H7 (cell line): Measurements from ENCODE around the gene GSTO2. TPM values are rescaled to one million over a fixed set of nuclear protein-coding genes. Genes with fewer than 3 reads are reported as not detected.

Experiments
- DNase-seq: peaks from one replicate; pipeline ENCODE4 v3.0.0; 2012
- H3K27me3 ChIP-seq: 2 replicates; pipeline ENCODE4 v1.6.0; 2011; ENCODE audit warnings: mild to moderate bottlenecking, low read length; ENCODE audit not compliant: control insufficient read depth, insufficient read depth
- H3K36me3 ChIP-seq: replicated peaks from 2 replicates; pipeline ENCODE4 v1.5.1; 2011; ENCODE audit warnings: low read length; ENCODE audit not compliant: control insufficient read depth, insufficient read depth
- H3K4me3 ChIP-seq: 2 replicates; pipeline ENCODE4 v1.5.1; 2011; ENCODE audit warnings: low read depth, mild to moderate bottlenecking, control low read depth, low read length, moderate library complexity; ENCODE audit not compliant: insufficient read depth
- total RNA-seq: library from RNA; depleted of rRNA; stranded (reverse); fragments of >200 nt; shearing (Covaris generic); gene quantifications from 2 replicates; pipeline ENCODE4 v1.2.3, GENCODE V29; 2014

The GSTO2 gene
- total RNA-seq, 1 experiment from 2014 or later: 15.2 TPM

DNA sequence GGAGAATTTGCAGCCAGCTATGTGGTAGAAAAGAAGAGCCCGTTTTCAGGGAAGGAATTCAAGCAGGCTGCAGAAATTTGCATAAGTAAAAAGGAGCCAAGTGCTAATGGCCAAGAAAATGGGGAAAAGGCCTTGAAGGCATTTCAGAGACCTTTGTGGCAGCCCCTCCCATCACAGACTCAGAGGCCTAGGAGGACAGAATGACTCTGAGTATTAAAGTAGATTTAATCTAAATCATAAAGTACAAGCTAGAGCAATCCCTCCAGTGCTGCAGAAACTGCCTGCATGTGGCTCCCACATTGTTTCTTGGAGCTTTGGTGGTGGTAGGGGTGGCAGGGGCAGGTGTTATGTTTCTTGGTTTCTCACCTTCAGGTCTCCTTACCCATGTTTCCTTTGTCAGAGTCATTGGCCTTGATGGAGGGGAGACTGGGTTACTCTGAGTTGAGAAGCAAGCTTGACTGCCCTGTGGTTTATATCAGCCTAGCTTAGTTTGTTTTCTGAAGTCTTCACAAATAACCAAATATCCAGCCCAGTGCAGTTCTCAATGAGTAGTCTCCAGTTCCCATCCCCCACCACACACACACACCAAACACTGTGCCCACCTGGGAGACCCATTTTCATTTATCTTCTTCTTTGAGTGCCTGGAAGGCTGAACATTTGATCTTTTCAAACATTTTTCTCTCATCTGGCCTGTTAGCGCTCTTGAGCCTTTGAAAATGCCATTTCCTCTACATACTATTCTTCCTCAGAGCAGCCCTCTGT, 34.8 kb downstream of the GSTO2 start:
- H3K36me3 ChIP-seq: peaks cover 3% of the 10 kb centered on the region
- no peak for DNase-seq
- H3K27me3 ChIP-seq: no peaks in the 10 kb centered on the region
- no peak overlapping the region for H3K4me3 ChIP-seq

DNA sequence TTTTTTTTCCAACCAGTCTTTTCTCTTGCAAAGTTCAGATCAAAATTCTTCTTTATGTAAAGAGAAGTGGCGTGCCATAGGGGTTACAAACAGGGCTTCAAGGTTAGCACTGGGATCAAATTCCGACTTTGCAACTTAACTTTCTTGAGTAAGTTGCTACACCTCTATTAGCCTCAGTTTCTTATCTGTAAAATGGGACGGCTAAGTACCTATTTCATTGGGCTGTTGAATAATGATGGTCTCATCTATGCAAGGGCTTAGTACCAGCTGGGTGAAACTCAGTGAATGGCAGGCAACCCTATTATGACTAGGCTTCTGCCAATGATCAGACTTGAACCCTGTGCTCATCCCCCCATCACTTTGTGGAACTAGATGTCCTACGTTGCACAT, 35.4 kb downstream of the GSTO2 start:
- no peak for DNase-seq
- H3K36me3 ChIP-seq: peaks cover 3% of the 10 kb centered on the region
- no peak overlapping the region for H3K4me3 ChIP-seq
- no peaks in the 10 kb centered on the region for H3K27me3 ChIP-seq

DNA sequence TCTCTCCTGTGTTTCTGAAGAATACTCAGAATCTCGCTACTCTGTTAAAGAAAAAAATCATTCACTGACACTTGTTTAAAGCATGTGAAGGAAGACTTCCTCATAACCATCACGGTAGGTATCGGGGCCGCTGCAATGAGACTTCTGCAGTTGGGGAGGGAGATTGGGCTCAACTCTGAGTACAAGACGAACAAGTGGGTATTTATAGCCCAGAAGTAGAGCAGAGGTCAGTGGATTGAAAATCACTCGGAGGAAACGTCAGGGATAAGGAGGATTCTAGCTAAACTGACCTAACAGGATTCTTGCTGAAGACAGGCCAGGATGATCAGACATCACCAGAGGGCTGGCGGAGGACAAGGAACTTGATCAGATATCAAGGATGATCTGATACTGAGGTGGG, 35.9 kb downstream of the GSTO2 start:
- no peaks in the 10 kb centered on the region for H3K27me3 ChIP-seq
- H3K36me3 ChIP-seq: peaks cover 3% of the 10 kb centered on the region
- DNase-seq: no peak
- H3K4me3 ChIP-seq: no peak overlapping the region

DNA sequence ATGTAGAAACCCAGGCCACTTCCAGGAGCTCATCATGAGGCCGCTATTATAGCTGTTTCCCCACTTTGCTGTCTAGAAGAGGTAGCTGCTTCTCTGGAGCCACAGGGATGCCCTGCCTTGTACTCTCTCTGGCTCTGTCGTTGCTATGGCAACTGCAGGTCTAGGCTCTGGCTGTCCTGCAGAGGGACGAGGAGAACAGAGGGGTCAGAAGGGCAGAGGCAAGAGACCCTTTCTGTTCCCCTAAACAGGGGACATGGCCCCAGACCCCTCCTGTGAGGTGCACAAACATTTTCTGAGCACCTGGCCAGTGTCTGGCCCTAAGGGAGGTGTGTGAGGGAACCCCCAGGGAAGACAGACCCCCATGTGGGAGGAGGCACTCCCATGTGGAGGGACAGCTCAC, 37.9 kb downstream of the GSTO2 start:
- H3K27me3 ChIP-seq: no peaks in the 10 kb centered on the region
- DNase-seq: peak; percentile 78
- H3K36me3 ChIP-seq: peaks cover 2% of the 10 kb centered on the region; the same call in 1 of the 2 replicates
- no peak overlapping the region for H3K4me3 ChIP-seq

DNA sequence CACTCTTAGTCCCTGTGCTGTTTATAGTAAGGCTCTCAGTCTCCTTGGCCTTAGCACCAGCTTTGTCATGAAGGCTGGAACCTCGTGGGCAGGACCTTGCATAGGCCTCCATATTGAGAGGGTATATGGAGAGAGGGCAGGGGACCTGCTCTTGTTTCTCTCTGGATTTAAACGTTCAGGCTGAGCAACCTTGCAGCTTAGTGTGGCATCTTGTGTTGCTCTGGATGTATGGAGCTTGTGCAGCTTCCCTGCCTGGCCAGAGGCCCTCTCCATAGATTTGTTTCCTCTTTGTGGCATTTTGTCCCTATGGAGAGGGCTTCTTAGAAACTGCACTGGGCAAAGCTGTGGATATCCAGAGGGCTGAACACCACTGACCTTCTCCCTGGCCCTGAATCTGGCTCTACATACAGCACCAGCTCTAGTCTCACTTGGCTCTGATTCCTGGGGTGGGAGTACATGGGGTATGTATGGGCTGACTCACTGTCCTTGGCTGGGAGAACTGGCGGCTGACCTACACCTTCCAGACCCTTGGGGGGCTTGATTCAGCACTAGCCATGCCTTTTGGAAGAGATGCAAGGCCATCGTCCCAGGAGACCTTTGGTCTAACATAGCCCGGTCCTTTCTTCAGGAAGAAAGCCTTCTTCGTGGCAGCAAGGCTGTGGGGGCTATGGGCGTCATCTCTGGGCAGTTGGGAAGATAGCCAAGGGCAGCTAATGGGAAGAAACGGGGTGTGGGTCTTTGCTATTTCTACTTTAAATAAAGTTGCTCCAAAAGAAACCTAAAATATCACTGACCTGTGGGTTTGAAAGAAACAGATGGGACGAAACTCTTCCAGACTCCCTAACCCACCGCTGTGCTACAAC, 38.8 kb downstream of the GSTO2 start:
- Histone ChIP-seq H3K4me3 (no peak overlapping the region), H3K36me3 (peaks cover 5% of the 10 kb centered on the region; the same call in 1 of the 2 replicates), H3K27me3 (no peaks in the 10 kb centered on the region)
- DNase-seq: no peak

DNA sequence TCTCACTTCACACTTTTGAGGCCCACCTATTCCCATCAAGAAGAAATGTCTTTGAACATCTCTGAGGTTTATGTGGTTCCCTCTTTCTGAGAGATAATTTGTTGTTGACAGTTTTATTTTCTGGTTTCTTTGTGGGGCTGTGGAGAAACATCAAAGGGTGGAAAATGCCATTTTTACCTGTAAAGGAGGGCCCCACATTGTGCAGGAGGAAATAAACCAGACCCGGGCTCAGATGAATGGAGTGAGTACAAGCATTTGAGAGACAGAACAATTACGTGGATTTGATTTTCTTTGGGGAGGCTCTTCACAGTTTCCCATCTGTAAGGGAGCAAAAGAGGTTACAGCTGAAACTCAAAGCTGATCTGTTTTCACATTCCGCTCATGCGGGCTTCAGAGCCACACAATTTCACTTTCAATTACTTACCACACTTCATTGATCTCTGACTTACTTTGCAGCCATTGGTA, 39.5 kb downstream of the GSTO2 start:
- Histone ChIP-seq H3K4me3 (no peak overlapping the region), H3K36me3 (peaks cover 10% of the 10 kb centered on the region), H3K27me3 (no peaks in the 10 kb centered on the region)
- DNase-seq: no peak

DNA sequence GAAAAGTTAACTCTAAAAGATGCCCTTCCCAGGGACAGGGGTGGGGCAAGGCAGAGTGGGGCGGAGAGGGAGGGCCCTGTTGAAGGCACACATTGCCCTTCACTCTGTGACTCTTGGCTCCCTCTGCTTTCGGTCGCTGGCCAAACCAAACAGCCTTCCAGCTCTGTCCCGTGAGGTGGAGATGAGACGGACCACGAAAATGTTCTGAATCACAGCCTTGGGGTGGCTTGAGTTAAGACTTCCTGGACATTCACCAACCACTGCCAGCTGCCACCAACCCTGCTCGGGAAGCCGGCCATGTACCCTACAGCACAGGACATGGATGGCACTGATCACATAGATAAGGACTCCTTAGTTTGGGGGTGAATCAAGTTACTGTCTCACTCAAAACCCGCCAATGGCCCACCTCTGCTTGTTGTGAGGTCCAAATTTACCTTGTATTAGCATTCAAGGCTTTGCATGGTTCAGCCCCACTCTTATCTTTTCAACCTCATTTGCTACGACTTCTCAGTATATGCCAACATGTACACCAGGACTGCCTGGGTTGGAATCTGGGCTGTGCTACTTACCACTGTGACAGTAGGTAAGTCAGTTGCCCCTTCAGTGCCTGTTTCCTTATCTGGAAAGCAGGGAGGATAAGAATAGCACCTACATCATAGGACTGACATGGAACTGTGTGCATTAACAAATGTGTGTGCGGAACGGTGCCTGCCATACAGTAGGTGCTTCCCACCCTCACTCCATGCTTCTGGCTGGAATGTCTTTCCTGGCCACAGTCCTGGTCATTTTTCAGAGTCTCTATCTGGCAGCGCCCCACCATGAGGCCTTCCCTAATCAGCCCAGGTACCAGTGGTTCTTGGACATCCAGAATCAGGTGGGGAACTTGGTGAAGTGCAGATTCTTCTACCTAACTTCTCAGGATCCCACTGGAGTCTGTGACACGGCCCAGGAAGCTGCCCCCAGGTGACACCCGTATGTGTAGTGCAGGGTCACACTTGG, 41.3 kb downstream of the GSTO2 start:
- DNase-seq: peak; percentile 29
- Histone ChIP-seq H3K4me3 (no peak overlapping the region), H3K36me3 (peaks cover 22% of the 10 kb centered on the region), H3K27me3 (no peaks in the 10 kb centered on the region)

DNA sequence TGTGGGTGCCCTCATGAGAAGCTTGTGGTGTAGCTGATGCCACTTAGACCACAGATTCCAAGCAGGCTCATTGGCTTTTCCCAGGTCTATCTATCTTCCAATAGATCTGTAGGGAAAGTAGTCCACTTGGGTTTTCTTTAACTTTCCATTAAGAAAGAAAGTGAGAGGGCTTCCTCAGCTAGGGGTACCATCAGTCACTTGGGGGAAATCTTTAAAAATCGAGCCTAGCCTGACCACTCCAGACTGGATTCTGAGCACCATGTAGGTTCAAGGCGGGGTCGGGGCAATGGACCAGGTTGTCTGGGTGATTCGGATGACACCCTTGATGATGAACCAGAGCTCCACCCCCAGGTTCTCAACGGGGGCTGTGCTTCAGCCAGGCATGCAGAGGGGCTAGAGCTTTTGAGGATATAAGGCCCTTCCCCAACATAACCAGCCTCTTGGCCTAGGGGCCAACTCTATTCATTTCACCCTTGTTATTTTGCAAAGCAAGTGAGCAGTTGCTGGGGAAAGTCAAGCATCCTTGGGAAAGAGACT, 42.3 kb downstream of the GSTO2 start:
- Histone ChIP-seq H3K4me3 (no peak overlapping the region), H3K27me3 (no peaks in the 10 kb centered on the region), H3K36me3 (peaks cover 22% of the 10 kb centered on the region)
- DNase-seq: peak; percentile 24

DNA sequence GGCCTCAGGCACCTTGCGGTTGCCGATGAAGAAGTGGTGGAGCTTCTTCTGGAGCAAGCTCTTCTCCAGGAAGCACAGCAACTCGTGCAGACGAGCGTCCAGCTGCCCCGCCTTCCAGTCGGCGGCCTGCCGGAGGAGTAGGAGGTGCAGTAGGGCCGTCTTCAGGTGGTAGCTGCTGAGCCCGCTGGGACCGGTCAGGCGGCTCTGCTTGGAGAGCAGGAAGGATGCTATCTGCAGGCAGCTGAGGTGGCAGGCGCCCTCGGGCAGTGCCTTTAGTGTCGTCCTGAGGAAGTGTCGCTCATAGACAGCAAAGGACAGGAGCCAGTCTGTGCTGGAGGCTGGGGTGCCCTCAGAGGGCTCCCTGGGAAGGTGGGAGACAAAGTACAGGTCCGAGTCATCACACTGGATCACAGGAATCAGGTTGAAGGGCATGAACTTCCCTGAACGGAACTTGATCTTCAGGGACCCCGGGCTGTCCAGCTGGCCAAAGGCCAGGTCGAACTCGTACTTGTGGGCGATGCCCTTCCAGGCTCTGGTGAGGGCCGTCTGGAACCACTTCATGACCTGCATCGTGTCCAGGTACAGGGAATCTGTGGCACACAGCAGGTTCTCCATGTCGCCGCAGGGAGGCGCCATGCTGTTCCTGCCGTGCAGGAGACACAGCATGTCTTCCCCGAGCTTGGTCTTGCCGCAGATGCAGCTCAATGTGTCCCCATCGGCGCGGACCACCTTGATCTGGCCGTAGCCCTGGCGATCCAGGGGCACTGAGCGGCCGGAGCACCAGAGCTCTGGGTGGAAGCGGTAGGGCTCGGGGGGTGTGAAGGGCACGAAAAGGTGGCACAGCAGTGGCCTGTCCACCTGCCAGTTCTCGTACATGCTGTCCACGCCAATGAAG, 45.9 kb downstream of the GSTO2 start:
- DNase-seq: no peak
- Histone ChIP-seq H3K27me3 (no peaks in the 10 kb centered on the region), H3K36me3 (peaks cover 22% of the 10 kb centered on the region), H3K4me3 (no peak overlapping the region)

DNA sequence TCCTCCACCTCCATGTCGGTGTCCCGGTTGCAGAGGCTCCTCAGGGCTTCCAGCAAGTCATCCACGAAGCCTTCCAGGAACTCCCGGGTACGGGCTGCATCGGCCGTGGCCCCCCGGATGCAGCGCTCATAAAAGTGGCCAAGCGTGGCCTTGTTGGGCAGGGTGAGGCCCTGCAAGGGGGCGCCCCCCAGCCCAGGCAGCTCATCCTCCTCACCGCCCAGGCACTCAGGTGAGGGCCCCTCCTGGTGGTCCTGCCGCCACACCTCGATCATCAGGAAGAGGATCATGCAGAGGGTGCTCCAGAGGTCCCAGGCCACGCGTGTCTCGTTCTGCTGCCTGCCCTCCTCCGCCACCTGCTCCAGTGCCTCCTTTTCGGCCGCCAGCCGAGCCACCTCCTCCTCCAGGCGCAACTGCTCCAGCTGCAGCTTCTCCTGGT, 46.5 kb downstream of the GSTO2 start:
- peaks cover 22% of the 10 kb centered on the region for H3K36me3 ChIP-seq
- no peaks in the 10 kb centered on the region for H3K27me3 ChIP-seq
- H3K4me3 ChIP-seq: no peak overlapping the region
- DNase-seq: no peak

DNA sequence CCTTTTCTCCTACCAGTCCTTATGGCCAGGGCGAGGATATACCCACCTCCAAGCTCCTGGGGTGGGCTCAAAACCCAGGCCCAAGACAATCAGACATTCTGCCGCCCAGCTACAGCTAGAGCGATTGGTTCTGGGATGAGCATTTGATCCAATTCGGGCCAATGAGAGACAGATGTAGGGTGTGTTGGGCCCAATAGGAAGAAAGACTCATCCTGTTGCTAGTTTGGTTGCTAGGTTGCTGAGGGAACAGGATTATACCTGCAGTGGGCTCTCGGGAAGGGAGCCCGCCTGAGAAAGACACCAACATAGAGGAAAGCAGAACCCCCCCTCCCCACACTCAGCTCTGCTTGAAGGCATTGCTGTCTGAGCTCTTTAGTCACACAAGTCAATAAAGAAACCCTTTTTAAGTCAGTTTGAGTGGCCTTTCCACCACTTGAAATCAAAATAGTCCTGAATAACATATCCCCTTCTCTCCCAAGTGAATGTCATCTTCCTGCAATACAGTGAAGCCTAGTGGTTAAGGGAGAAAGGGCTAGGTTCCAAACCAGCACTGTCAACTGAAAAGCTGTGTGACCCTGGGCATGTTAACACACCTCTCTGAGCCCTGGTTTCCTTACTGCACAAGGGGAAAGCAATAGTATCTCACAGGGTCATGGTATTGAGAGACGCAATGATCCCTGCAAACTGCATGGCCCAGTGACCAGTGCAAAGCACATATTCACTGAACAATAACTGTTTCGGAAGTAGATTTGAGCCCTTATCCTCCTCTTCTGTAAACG, 47.5 kb downstream of the GSTO2 start:
- DNase-seq: peak; percentile 60
- peaks cover 22% of the 10 kb centered on the region for H3K36me3 ChIP-seq
- no peak overlapping the region for H3K4me3 ChIP-seq
- H3K27me3 ChIP-seq: no peaks in the 10 kb centered on the region

DNA sequence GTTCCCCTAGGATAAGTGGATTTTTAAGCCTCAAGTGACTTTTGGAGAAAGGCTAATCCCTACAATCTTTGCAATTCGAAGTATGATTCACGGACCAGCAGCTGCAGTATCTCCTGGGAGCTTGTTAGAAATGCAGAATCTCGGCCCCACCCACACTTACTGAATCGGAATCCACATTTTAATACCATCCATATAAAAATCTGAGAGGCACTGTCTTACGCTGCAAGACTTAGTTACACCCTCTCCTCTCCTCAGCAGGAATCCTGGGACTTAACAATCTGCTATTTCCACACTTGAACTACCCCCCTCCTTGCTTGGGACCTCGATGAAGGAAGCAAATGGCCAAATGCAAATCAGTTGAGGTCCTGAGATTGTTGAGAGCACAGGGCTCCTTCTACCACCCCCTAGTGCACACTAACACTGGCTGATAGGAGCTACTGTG, 48.3 kb downstream of the GSTO2 start:
- Histone ChIP-seq H3K27me3 (no peaks in the 10 kb centered on the region), H3K36me3 (peaks cover 22% of the 10 kb centered on the region), H3K4me3 (no peak overlapping the region)
- peak; percentile 66 for DNase-seq
